ENCODE data around the gene TRIOBP.

GRCh38 chr22:37764622-37765021 lies 67.8 kb downstream of the TRIOBP start:
- TF ChIP-seq EZH2 (IDR thresholded peaks at IDR 0.05; ENCODE audit: low read length, missing control alignments) = no peak
- TF ChIP-seq, protein P1, sequence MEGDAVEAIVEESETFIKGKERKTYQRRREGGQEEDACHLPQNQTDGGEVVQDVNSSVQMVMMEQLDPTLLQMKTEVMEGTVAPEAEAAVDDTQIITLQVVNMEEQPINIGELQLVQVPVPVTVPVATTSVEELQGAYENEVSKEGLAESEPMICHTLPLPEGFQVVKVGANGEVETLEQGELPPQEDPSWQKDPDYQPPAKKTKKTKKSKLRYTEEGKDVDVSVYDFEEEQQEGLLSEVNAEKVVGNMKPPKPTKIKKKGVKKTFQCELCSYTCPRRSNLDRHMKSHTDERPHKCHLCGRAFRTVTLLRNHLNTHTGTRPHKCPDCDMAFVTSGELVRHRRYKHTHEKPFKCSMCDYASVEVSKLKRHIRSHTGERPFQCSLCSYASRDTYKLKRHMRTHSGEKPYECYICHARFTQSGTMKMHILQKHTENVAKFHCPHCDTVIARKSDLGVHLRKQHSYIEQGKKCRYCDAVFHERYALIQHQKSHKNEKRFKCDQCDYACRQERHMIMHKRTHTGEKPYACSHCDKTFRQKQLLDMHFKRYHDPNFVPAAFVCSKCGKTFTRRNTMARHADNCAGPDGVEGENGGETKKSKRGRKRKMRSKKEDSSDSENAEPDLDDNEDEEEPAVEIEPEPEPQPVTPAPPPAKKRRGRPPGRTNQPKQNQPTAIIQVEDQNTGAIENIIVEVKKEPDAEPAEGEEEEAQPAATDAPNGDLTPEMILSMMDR (conservative IDR thresholded peaks at IDR 0.05 in 1 of 2, IDR thresholded peaks at IDR 0.05 in 1 of 2; ENCODE audit: low read depth in 1 of 2, low read length in 2 of 2) = no peak
